Activated T-cell treated with anti-CD3 and anti-CD28 coated beads, Interleukin-2, amount 50 U/mL, for 24 hours (primary cell): ENCODE results near the gene ZFP42.

Experiments
- DNase-seq: peaks from one replicate; pipeline ENCODE4 v3.0.0-alpha.2; 2020
- H3K27ac Mint-ChIP-seq: 2 replicates; pipeline ENCODE4 v1.8.0; 2020; ENCODE audit warnings: mild to moderate bottlenecking, mixed read lengths
- H3K27me3 Mint-ChIP-seq: 2 replicates; pipeline ENCODE4 v1.8.0; 2020; ENCODE audit warnings: mixed read lengths
- H3K36me3 Mint-ChIP-seq: 2 replicates; pipeline ENCODE4 v1.8.0; 2020; ENCODE audit warnings: low read depth, mixed read lengths
- H3K4me1 Mint-ChIP-seq: 2 replicates; pipeline ENCODE4 v1.8.0; 2020; ENCODE audit warnings: low read depth, mixed read lengths
- H3K4me3 Mint-ChIP-seq: 2 replicates; pipeline ENCODE4 v1.8.0; 2020; ENCODE audit warnings: mild to moderate bottlenecking, moderate library complexity, mixed read lengths
- H3K9me3 Mint-ChIP-seq: 2 replicates; pipeline ENCODE4 v1.8.0; 2020; ENCODE audit warnings: mixed read lengths

The ZFP42 gene

DNA sequence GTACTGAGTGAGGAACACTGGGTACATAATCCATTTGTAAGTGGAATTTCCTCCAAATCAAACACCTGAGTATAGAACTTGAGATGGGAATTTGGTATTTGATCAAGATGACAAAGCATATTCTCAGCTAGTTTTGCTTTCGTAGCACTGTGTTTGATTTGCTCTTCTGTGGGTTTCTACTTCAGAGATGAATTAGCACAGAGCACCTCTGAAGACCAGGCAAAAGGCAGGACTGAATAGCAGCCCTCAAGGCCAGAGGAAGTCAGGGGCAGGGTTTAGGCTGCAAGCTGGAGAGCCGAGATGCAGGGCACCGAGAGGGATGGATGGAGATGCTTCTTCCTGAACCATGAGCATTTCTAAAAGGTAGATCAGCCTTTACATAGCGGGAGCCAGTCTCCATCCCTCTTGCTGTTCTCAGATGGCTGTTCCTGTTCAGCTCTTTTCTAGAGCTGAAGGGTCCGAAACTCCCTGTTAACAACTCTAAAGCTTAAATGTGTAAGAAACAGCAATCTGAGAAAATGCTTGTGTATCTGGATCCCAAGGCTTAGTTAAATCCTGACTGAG, 10.8 kb downstream of the ZFP42 start:
- no peak for DNase-seq
- H3K27me3 Mint-ChIP-seq = no peaks in the 10 kb centered on the region
- H3K4me1 Mint-ChIP-seq = no peaks in the 10 kb centered on the region
- peaks cover 17% of the 10 kb centered on the region for H3K9me3 Mint-ChIP-seq
- no peak overlapping the region for H3K27ac Mint-ChIP-seq
- H3K36me3 Mint-ChIP-seq = no peaks in the 10 kb centered on the region
- H3K4me3 Mint-ChIP-seq = no peak overlapping the region

DNA sequence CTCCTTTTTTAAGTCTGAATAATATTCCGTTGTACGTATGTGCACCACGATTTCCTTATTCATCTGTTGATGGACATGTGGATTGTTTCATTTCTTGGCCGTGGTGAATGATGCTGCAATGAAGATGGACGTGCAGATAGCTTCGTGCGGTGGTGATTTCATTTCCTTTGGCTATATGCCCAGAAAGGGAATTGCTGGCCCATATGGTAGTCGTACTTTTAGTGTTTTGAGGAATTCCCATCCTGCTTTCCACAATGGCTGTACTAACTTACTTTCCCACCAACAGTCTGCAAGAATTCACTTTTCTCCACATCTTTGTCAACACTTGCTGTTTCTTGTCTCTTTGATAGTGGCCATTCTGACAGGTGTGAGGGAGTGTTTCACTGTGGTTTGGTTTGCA, 12.8 kb downstream of the ZFP42 start:
- H3K27ac Mint-ChIP-seq = no peak overlapping the region
- H3K27me3 Mint-ChIP-seq = no peaks in the 10 kb centered on the region
- no peaks in the 10 kb centered on the region for H3K36me3 Mint-ChIP-seq
- no peak overlapping the region for H3K4me3 Mint-ChIP-seq
- DNase-seq = no peak
- H3K9me3 Mint-ChIP-seq = peaks cover 15% of the 10 kb centered on the region
- no peaks in the 10 kb centered on the region for H3K4me1 Mint-ChIP-seq

DNA sequence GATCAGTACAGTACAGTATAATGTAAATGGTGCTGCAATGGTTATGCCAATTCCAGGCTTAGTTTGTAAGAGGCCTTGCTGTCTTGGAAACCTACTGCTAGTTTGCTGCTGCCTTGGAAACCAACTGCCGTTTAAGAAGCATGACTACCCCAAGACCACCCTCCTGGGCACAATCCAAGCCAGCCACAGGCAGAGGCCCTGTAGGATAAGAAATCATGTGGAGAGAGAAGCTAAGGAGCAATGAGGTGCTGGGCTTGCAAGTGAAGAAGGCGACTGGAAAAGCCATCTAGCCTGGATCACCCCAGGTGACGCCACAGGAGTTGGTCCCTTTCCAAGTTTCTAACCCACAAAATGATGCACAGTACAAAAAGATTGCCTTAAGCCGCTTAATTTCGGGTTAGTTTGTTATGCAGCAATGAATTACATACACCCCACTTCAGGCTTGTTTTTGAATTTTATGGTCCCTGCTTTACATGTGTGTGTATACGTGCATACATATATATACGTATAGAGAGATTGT, 16.9 kb downstream of the ZFP42 start:
- no peak overlapping the region for H3K27ac Mint-ChIP-seq
- H3K9me3 Mint-ChIP-seq = peaks cover 14% of the 10 kb centered on the region
- H3K4me1 Mint-ChIP-seq = no peaks in the 10 kb centered on the region

DNA sequence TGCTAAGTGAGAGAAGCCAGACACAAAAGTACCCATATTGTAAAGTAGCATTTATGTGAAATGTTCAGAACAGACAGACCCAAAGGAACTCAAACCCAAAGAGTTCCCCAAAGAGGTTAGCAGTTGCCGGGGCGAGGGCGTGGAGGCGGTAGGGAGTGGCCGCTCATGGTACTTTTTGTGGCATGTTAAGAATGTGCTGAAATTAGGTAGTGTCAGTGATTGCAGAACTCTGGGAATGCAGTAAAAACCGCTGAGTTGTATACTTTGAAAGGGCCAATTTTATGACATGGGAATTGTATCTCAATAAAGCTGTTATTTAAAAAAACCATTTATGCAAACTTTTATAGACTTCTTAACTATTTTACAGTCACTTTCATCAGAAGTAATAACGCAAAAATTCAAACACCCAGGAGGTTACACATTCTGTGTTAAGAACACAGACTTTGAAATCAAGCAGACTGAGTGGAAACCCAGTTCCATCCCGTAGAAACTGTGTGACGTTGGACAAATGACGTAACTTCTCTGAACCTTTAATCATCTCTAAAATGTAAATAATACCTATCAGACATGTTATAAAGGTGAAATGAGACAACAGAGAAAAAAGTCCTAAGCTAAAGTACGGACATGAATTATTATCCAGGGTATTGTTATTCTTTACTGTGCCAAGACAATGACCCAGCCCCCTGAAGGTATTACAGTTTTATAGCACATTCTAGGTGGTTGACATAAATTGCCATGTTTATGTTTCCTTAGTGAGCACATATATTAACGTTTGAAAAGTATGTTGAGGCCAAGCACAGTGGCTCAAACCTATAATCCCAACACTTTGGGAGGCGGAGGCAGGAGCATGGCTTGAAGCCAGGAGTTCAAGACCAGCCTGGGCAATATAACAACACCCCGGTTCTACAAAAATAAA, 19.7 kb downstream of the ZFP42 start:
- no peak overlapping the region for H3K4me3 Mint-ChIP-seq
- no peak overlapping the region for H3K27ac Mint-ChIP-seq
- no peaks in the 10 kb centered on the region for H3K36me3 Mint-ChIP-seq
- no peak for DNase-seq
- peaks cover 5% of the 10 kb centered on the region for H3K9me3 Mint-ChIP-seq
- no peaks in the 10 kb centered on the region for H3K4me1 Mint-ChIP-seq
- no peaks in the 10 kb centered on the region for H3K27me3 Mint-ChIP-seq

More for the DNA sequence above, 16.9 kb downstream of the ZFP42 start:
- H3K4me3 Mint-ChIP-seq = no peak overlapping the region
- no peaks in the 10 kb centered on the region for H3K27me3 Mint-ChIP-seq
- no peak for DNase-seq
- no peaks in the 10 kb centered on the region for H3K36me3 Mint-ChIP-seq

DNA sequence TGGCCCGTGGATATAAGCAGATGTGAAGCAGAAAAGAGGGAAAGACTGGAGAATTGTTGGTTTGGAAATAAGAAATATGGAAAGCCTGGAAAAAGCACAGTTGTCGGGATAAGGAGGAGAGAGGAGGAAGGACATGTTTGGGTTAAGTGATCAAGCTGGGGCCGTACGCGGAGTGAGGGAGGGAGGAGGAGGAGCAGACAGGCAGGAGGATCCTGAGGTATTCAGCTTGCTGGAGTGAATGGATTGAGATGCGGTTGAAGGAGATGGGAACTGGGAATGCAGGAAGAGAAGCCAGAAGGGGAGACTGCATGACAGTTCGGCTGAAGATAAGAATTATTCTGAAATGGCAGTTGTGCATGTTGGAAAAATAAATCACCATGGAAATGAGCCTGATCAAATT, 21.2 kb downstream of the ZFP42 start:
- DNase-seq = no peak
- H3K27ac Mint-ChIP-seq = no peak overlapping the region
- no peaks in the 10 kb centered on the region for H3K36me3 Mint-ChIP-seq
- H3K4me3 Mint-ChIP-seq = no peak overlapping the region
- no peaks in the 10 kb centered on the region for H3K4me1 Mint-ChIP-seq
- H3K27me3 Mint-ChIP-seq = no peaks in the 10 kb centered on the region
- H3K9me3 Mint-ChIP-seq = peaks cover 7% of the 10 kb centered on the region

DNA sequence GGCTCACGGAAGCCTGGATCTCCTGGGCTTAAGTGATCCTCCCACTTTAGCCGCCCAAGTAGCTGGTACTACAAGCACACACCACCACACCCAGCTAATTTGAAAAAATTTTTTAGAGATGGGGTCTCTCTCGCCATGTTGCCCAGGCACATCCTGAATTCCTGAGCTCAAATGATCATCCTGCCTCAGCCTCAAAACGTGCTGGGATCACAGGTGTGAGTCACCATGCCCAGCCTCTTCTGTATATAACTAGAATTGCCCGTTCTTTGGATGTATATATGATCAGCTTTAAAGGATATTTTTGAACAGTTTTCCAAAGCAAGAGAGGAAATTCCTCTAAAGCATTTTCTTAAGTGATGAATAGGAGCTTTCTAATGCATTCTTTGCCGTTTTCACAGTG, 22.7 kb downstream of the ZFP42 start:
- Mint-ChIP-seq H3K36me3 (no peaks in the 10 kb centered on the region), H3K4me3 (no peak overlapping the region), H3K27me3 (no peaks in the 10 kb centered on the region), H3K4me1 (no peaks in the 10 kb centered on the region), H3K9me3 (peaks cover 10% of the 10 kb centered on the region), H3K27ac (no peak overlapping the region)
- no peak for DNase-seq

DNA sequence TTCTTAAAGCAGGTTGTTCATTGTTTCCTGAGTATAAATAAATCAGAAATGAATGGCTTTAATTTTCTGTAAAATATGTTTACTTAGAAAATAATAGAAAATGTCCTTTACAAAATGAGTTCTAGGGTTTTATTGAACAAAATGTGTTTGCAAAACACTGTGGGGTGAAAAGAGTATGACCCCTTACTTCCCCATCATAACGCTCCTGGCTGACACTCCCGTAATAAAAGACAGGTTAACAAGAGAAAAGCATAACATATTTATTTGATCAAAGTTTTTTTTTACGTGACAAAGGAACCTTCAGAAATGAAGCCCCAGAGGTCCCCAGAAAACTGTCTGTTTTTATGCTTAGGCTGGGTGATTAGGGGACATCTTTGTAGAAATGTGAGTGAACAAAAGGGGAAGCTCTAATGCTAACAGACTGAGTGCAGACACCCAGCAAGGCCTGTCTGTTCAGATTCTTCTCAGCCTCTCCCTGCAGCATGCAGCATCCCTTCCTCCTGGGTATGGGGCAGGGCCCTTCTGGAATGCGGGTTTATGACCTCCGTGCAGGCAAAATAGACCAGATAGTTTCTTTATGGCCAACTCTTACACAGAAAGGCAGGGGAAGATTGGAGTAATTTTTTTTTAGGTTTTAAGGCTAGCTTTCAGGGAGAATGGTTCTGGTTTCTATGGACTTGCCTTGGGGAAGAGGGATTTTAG, 26.1 kb downstream of the ZFP42 start:
- H3K4me1 Mint-ChIP-seq = no peaks in the 10 kb centered on the region
- no peaks in the 10 kb centered on the region for H3K36me3 Mint-ChIP-seq
- no peak overlapping the region for H3K27ac Mint-ChIP-seq
- no peak overlapping the region for H3K4me3 Mint-ChIP-seq
- peaks cover 10% of the 10 kb centered on the region for H3K9me3 Mint-ChIP-seq
- no peak for DNase-seq
- no peaks in the 10 kb centered on the region for H3K27me3 Mint-ChIP-seq

DNA sequence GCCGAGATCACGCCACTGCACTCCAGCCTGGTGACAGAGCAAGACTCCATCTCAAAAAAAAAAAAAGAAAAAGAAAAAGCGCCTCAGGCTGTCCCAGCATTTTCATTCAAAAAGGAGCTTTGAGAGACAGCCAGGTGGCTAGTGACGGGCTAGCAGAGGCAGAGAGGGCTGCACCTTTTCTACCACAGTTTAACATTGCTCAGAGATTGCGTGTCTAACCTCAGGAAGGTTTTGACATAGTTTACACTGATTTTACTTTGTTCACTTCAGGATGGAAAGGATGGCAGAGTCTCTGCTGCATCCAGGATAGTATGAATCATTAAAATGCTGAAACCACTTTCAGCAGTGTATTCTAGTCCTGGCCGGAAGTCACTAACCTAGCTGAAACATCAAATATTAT, 28.1 kb downstream of the ZFP42 start:
- Mint-ChIP-seq H3K36me3 (no peaks in the 10 kb centered on the region), H3K9me3 (peaks cover 10% of the 10 kb centered on the region), H3K4me3 (no peak overlapping the region), H3K27ac (no peak overlapping the region), H3K4me1 (no peaks in the 10 kb centered on the region), H3K27me3 (no peaks in the 10 kb centered on the region)
- no peak for DNase-seq

DNA sequence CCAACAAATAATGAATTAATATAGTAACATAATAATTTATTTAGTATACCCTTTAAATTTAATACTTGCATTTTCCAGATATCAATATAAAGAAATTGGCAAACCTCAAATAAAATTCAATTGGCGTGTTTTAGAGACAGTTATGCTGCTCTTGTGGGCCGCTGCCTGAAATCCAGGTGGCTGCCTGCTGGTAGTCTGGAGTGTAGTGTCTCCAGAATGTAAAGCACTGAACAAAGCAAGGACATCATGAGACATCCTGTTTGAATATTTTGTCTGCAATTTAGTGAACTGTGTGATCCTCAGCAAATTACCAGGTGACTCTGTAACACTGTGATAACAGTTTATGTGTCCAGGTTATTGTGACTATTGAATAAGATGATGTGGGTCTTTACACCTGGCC, 29.9 kb downstream of the ZFP42 start:
- Mint-ChIP-seq H3K27me3 (no peaks in the 10 kb centered on the region), H3K9me3 (peaks cover 14% of the 10 kb centered on the region), H3K4me3 (no peak overlapping the region), H3K36me3 (no peaks in the 10 kb centered on the region), H3K27ac (no peak overlapping the region), H3K4me1 (no peaks in the 10 kb centered on the region)
- no peak for DNase-seq

DNA sequence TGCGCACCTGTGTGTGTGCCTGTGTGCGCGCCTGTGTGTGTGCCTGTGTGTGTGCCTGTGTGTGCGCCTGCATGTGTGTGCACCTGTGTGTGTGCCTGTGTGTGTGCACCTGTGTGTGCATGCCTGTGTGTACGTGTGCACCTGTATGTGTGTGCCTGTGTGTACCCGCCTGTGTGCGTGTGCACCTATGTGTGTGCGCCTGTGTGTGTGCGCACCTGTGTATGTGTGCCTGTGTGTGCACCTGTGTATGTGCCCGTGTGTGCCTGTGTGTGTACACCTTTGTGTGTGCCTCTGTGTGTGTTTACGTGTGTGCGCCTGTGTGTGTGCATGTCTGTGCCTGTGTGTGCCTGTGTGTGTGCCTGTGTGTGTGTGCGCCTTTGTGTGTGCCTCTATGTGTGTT, 33.5 kb downstream of the ZFP42 start:
- DNase-seq = no peak
- no peaks in the 10 kb centered on the region for H3K36me3 Mint-ChIP-seq
- H3K27me3 Mint-ChIP-seq = peaks cover 13% of the 10 kb centered on the region
- peaks cover 17% of the 10 kb centered on the region for H3K9me3 Mint-ChIP-seq
- H3K4me1 Mint-ChIP-seq = peaks cover 4% of the 10 kb centered on the region
- no peak overlapping the region for H3K4me3 Mint-ChIP-seq
- H3K27ac Mint-ChIP-seq = no peak overlapping the region

DNA sequence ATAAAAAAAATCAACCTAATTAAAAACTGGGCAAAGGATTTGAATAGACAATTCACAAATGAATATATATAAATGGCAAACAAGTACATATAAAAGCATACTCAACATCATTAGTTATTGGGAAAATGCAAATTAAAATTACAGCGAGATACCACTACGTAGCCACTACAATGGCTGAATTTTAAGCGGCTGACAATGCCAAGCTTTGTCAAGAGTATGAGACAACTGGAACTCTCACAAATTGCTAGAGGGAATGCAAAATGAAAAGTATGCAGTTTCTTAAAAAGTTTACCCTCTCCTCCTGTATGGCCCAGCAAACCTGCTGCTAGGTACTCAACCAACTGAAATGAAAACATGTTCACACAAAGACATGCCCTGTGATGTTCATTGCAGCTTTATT, 34.8 kb downstream of the ZFP42 start:
- H3K4me3 Mint-ChIP-seq = no peak overlapping the region
- H3K9me3 Mint-ChIP-seq = peaks cover 17% of the 10 kb centered on the region
- no peak overlapping the region for H3K27ac Mint-ChIP-seq
- peaks cover 13% of the 10 kb centered on the region for H3K27me3 Mint-ChIP-seq
- H3K36me3 Mint-ChIP-seq = no peaks in the 10 kb centered on the region
- peaks cover 4% of the 10 kb centered on the region for H3K4me1 Mint-ChIP-seq
- DNase-seq = no peak

DNA sequence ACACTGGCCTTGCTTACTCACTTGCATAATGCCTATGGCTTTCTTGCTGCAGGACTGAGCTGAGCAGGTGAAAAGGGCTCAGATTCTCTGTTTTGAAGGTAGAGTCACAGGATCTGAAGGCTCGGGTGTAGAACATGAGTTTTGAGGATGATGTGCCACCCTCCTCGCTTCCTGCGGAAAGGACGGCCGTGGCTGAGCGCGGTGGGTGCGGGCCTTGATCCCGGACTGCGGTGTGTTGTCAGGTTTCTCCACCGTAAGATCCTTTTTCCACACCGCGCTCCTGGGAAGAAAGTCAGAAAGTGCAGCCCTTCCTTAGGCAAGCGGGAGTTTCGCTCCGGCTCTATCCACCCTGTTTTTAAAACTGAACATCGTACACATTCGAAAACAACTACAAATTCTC, 36.2 kb downstream of the ZFP42 start:
- no peak for DNase-seq
- Mint-ChIP-seq H3K27me3 (peaks cover 13% of the 10 kb centered on the region), H3K4me3 (no peak overlapping the region), H3K36me3 (no peaks in the 10 kb centered on the region), H3K4me1 (peaks cover 4% of the 10 kb centered on the region), H3K9me3 (peaks cover 17% of the 10 kb centered on the region), H3K27ac (no peak overlapping the region)

DNA sequence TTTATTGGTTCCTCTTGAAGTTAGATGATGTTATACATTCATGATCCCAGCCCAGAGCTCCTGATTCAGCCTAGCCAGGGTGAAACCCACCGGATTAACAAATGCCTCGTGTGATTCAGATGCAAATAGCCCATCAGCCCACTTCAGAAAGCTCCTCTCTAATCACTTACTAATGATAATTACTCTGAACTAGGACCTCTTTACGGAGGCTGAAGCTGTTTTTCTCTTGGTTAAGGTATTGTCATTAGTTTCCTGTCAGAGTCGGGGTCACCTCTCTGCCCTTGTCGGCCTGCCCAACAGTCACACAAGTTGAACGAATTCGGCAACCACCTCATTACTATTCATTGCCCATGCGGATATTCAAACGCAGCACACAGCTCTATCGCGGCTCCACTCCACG, 36.6 kb downstream of the ZFP42 start:
- H3K27ac Mint-ChIP-seq = no peak overlapping the region
- H3K36me3 Mint-ChIP-seq = no peaks in the 10 kb centered on the region
- H3K27me3 Mint-ChIP-seq = peaks cover 13% of the 10 kb centered on the region
- H3K4me1 Mint-ChIP-seq = peaks cover 4% of the 10 kb centered on the region
- H3K4me3 Mint-ChIP-seq = no peak overlapping the region
- DNase-seq = no peak
- peaks cover 17% of the 10 kb centered on the region for H3K9me3 Mint-ChIP-seq

DNA sequence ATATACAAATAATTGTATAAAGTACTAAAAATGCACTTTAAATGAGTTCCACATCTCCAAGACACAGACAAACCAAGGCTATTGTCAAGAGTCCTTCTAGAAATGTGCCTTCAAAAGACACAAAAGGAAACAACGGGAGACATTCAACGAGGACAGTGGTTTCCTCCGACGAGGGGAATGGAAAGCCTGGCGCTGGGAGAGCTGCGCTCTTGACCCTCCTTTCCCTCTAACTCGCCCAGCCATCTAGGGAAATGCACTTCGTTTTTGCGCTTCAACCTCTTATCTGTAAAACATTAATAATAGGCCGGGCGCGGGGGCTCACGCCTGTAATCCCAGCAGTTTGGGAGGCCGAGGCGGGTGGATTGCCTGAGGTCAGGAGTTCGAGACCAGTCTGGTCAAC, 37.0 kb downstream of the ZFP42 start:
- Mint-ChIP-seq H3K9me3 (peaks cover 17% of the 10 kb centered on the region), H3K36me3 (no peaks in the 10 kb centered on the region), H3K27me3 (peaks cover 13% of the 10 kb centered on the region), H3K27ac (no peak overlapping the region), H3K4me1 (peaks cover 4% of the 10 kb centered on the region), H3K4me3 (no peak overlapping the region)
- DNase-seq = no peak
